WI38 (cell line): ENCODE results near the gene IRAK3.
"Not testable (repeated sequence)": the region's sequence is repeated elsewhere in the genome, so short reads cannot be mapped to it uniquely, and the experiment has no call there.

Source experiments
- H3K4me3 ChIP-seq: 2 replicates; pipeline ENCODE4 v1.5.1; 2011; ENCODE audit warnings: low read depth, mild to moderate bottlenecking, control low read depth, low read length
- CTCF ChIP-seq: IDR thresholded peaks from 2 replicates; pipeline ENCODE4 v1.5.1; 2012; ENCODE audit warnings: low read depth, mild to moderate bottlenecking, control low read depth, low read length

Gene IRAK3

GRCh38 chr12:66228462-66228861 is 39.4 kb downstream of the IRAK3 start:
- no peak for TF ChIP-seq CTCF

GRCh38 chr12:66232263-66232662 is 43.2 kb downstream of the IRAK3 start:
- no peak for TF ChIP-seq CTCF
- no peak overlapping the region for H3K4me3 ChIP-seq

More at GRCh38 chr12:66228462-66228861, 39.4 kb downstream of the IRAK3 start:
- no peak overlapping the region for H3K4me3 ChIP-seq

- not testable (repeated sequence) for H3K4me3 ChIP-seq
Measured at GRCh38 chr12:66234037-66234693, 45.2 kb downstream of the IRAK3 start.

- peak overlapping the region; percentile 59 for H3K4me3 ChIP-seq
Measured at GRCh38 chr12:66234773-66235625, 46.0 kb downstream of the IRAK3 start.

- TF ChIP-seq CTCF, result no peak
- peak overlapping the region; percentile 59 for H3K4me3 ChIP-seq
Measured at GRCh38 chr12:66235626-66236281, 46.7 kb downstream of the IRAK3 start.

GRCh38 chr12:66236282-66236675 is 47.3 kb downstream of the IRAK3 start:
- H3K4me3 ChIP-seq, result not testable (repeated sequence)

- H3K4me3 ChIP-seq, result no peak overlapping the region
- TF ChIP-seq CTCF, result no peak
Measured at GRCh38 chr12:66236969-66237368, 48.0 kb downstream of the IRAK3 start.

GRCh38 chr12:66237505-66238175 is 48.6 kb downstream of the IRAK3 start:
- no peak for TF ChIP-seq CTCF
- H3K4me3 ChIP-seq, result no peak overlapping the region
